Middle frontal gyrus (tissue), 1 donor: Measurements from ENCODE around the gene C5orf63.
"Not testable (repeated sequence)": the region's sequence is repeated elsewhere in the genome, so short reads cannot be mapped to it uniquely, and the experiment has no call there.

Experiments
- DNase-seq: peaks from one replicate; pipeline ENCODE4 v3.0.0-alpha.2; 2015; ENCODE audit warnings: low spot score; ENCODE audit errors: extremely low spot score

Gene C5orf63

GRCh38 chr5:127072861-127073846, at the start of gene C5orf63:
Gene C5orf63 (minus strand): TSS chr5:127073502. CDS start chr5:127058995, 14,507 bp downstream.
- DNase-seq: no peak

- no peak for DNase-seq
Measured at GRCh38 chr5:127112347-127112864, 39.1 kb upstream of the C5orf63 start.

GRCh38 chr5:127111112-127111511, 37.8 kb upstream of the C5orf63 start:
- DNase-seq: no peak

GRCh38 chr5:127108624-127109260, 35.4 kb upstream of the C5orf63 start:
- DNase-seq: not testable (repeated sequence)

GRCh38 chr5:127101935-127102334, 28.6 kb upstream of the C5orf63 start:
- DNase-seq: no peak

- DNase-seq: no peak
Measured at GRCh38 chr5:127101533-127101932, 28.2 kb upstream of the C5orf63 start.

- no peak for DNase-seq
Measured at GRCh38 chr5:127098241-127098640, 24.9 kb upstream of the C5orf63 start.

- DNase-seq: no peak
Measured at GRCh38 chr5:127097278-127097677, 24.0 kb upstream of the C5orf63 start.

- DNase-seq: no peak
Measured at GRCh38 chr5:127096328-127096993, 23.2 kb upstream of the C5orf63 start.

GRCh38 chr5:127094161-127094814, 21.0 kb upstream of the C5orf63 start:
- no peak for DNase-seq

GRCh38 chr5:127092690-127093089, 19.4 kb upstream of the C5orf63 start:
- DNase-seq: no peak

GRCh38 chr5:127089191-127089590, 15.9 kb upstream of the C5orf63 start:
- DNase-seq: no peak

GRCh38 chr5:127088251-127088650, 14.9 kb upstream of the C5orf63 start:
- DNase-seq: no peak

GRCh38 chr5:127086589-127086988, 13.3 kb upstream of the C5orf63 start:
- no peak for DNase-seq

GRCh38 chr5:127085796-127086195, 12.5 kb upstream of the C5orf63 start:
- no peak for DNase-seq

- DNase-seq: no peak
Measured at GRCh38 chr5:127085371-127085770, 12.1 kb upstream of the C5orf63 start.

GRCh38 chr5:127084656-127085055, 11.4 kb upstream of the C5orf63 start:
- no peak for DNase-seq

- DNase-seq: no peak
Measured at GRCh38 chr5:127083711-127084110, 10.4 kb upstream of the C5orf63 start.

GRCh38 chr5:127079994-127080491, 6.7 kb upstream of the C5orf63 start:
- DNase-seq: no peak

GRCh38 chr5:127077366-127077765, 4.1 kb upstream of the C5orf63 start:
- no peak for DNase-seq
